Ascending aorta (tissue), 2 donors: ENCODE measurements around the gene RAD9B. TPM values are rescaled to one million over a fixed set of nuclear protein-coding genes. Genes with fewer than 3 reads are reported as not detected.
A peak's percentile ranks its signal among the peaks of the same experiment; 100 is the strongest.
"Not testable (repeated sequence)": the region's sequence is repeated elsewhere in the genome, so short reads cannot be mapped to it uniquely, and the experiment has no call there.

Experiments used
- DNase-seq, 2 donors: peaks; one replicate each; pipeline ENCODE4 v3.0.0-alpha.2; 2019; ENCODE audit warnings: low spot score in 2 of 2
- H3K27ac ChIP-seq, 2 donors: fragments of 200-600 bp; sonication (generic); one replicate each; pipeline ENCODE4 v1.5.1; 2016 to 2017; ENCODE audit warnings: mild to moderate bottlenecking in 1 of 2
- H3K27me3 ChIP-seq: fragments of 200-600 bp; sonication (generic); one replicate; pipeline ENCODE4 v1.5.1; 2017
- H3K36me3 ChIP-seq, 2 donors: fragments of 200-600 bp; sonication (generic); one replicate each; pipeline ENCODE4 v1.5.1; 2016
- H3K4me1 ChIP-seq, 2 donors: fragments of 200-600 bp; sonication (generic); one replicate each; pipeline ENCODE4 v1.5.1; 2016 to 2017; ENCODE audit warnings: mild to moderate bottlenecking in 1 of 2
- H3K4me3 ChIP-seq, 2 donors: fragments of 200-600 bp; sonication (generic); one replicate each; pipeline ENCODE4 v1.5.1; 2016 to 2017; ENCODE audit warnings: mild to moderate bottlenecking in 1 of 2
- H3K9me3 ChIP-seq, 2 donors: fragments of 200-600 bp; sonication (generic); one replicate each; pipeline ENCODE4 v1.5.1; 2016
- CTCF ChIP-seq, 3 experiments: fragments of 200-600 bp in 2 of 3; fragments of 450-650 bp in 1 of 3; sonication (generic) in 2 of 3; IDR thresholded peaks; one replicate each; pipeline ENCODE4 v1.5.1; 2016 to 2019; ENCODE audit warnings: antibody characterized with exemption in 3 of 3, mild to moderate bottlenecking in 1 of 3, moderate library complexity in 1 of 3
- intact Hi-C: fragments of 100-400 bp; cut with DNase I; formaldehyde crosslinking; loops from one replicate; pipeline ENCODE4 v1.15.1; 2023
- total RNA-seq: library from RNA; depleted of rRNA; stranded (reverse); fragments of >200 nt; gene quantifications from one replicate; pipeline ENCODE4 v1.1.0, GENCODE V29; 2016

RAD9B gene
- total RNA-seq, 1 donor from 2014 or later: not detected

GRCh38 chr12:110537605-110538409 lies 35.7 kb downstream of the RAD9B start:
- peaks cover 0 to 13% of the 10 kb centered on the region in 2 donors for H3K4me1 ChIP-seq
- H3K27ac ChIP-seq: peak overlapping the region; percentile 75 to 76
- H3K36me3 ChIP-seq: peaks cover 0 to 5% of the 10 kb centered on the region in 2 donors
- H3K4me3 ChIP-seq: peak overlapping the region; percentile 2 to 44
- no peaks in the 10 kb centered on the region for H3K27me3 ChIP-seq
- intact Hi-C loops: loop anchor here (2.0 kb wide), 1 partner anchor 45 kb away; the partner anchor contains the start of gene PPTC7
- H3K9me3 ChIP-seq: no peaks in the 10 kb centered on the region
- no peak for TF ChIP-seq CTCF (IDR thresholded peaks at IDR 0.05)
- DNase-seq: peak in 1 of 2 donors; percentile 81

- TF ChIP-seq CTCF (IDR thresholded peaks at IDR 0.05): no peak
- no peak overlapping the region for H3K4me3 ChIP-seq
- peak overlapping the region in 1 of 2 donors; percentile 76 for H3K27ac ChIP-seq
- DNase-seq: no peak
- H3K9me3 ChIP-seq: no peaks in the 10 kb centered on the region
- no peaks in the 10 kb centered on the region for H3K27me3 ChIP-seq
- intact Hi-C loops: no loop called here
- peaks cover 6 to 23% of the 10 kb centered on the region in 2 donors for H3K4me1 ChIP-seq
- peaks cover 0 to 5% of the 10 kb centered on the region in 2 donors for H3K36me3 ChIP-seq
Measured at GRCh38 chr12:110538869-110539622, 36.9 kb downstream of the RAD9B start.

- no peak for TF ChIP-seq CTCF (IDR thresholded peaks at IDR 0.05)
- no peaks in the 10 kb centered on the region for H3K9me3 ChIP-seq
- H3K36me3 ChIP-seq: no peaks in the 10 kb centered on the region
- H3K27ac ChIP-seq: no peak overlapping the region
- peaks cover 6 to 24% of the 10 kb centered on the region in 2 donors for H3K4me1 ChIP-seq
- H3K27me3 ChIP-seq: no peaks in the 10 kb centered on the region
- intact Hi-C loops: no loop called here
- DNase-seq: no peak
- no peak overlapping the region for H3K4me3 ChIP-seq
Measured at GRCh38 chr12:110540048-110540447, 37.9 kb downstream of the RAD9B start.

- H3K36me3 ChIP-seq: peaks cover 0 to 7% of the 10 kb centered on the region in 2 donors
- peak overlapping the region in 1 of 2 donors; percentile 17 for H3K4me3 ChIP-seq
- H3K4me1 ChIP-seq: peaks cover 6 to 19% of the 10 kb centered on the region in 2 donors
- H3K9me3 ChIP-seq: no peaks in the 10 kb centered on the region
- no peaks in the 10 kb centered on the region for H3K27me3 ChIP-seq
- H3K27ac ChIP-seq: peak overlapping the region; percentile 68 to 69
- intact Hi-C loops: no loop called here
- DNase-seq: peak; percentile 29 to 91
- TF ChIP-seq CTCF (IDR thresholded peaks at IDR 0.05): no peak
Measured at GRCh38 chr12:110543252-110543959, 41.3 kb downstream of the RAD9B start.

- H3K4me3 ChIP-seq: no peak overlapping the region
- H3K4me1 ChIP-seq: peaks cover 6 to 18% of the 10 kb centered on the region in 2 donors
Measured at GRCh38 chr12:110543965-110544364, 41.8 kb downstream of the RAD9B start.

GRCh38 chr12:110545259-110545658 lies 43.1 kb downstream of the RAD9B start:
- H3K27ac ChIP-seq, intact Hi-C loops: not testable (repeated sequence)

More at GRCh38 chr12:110543965-110544364, 41.8 kb downstream of the RAD9B start:
- H3K27me3 ChIP-seq: no peaks in the 10 kb centered on the region
- H3K9me3 ChIP-seq: no peaks in the 10 kb centered on the region
- no peak for DNase-seq
- H3K27ac ChIP-seq: peak overlapping the region; percentile 68 to 69
- peaks cover 0 to 12% of the 10 kb centered on the region in 2 donors for H3K36me3 ChIP-seq
- TF ChIP-seq CTCF (IDR thresholded peaks at IDR 0.05): no peak
- intact Hi-C loops: no loop called here

More at GRCh38 chr12:110545259-110545658, 43.1 kb downstream of the RAD9B start:
- H3K4me3 ChIP-seq, H3K9me3 ChIP-seq, DNase-seq, H3K27me3 ChIP-seq: not testable (repeated sequence)
- H3K36me3 ChIP-seq: peaks cover under 1 to 13% of the 10 kb centered on the region in 2 donors
- H3K4me1 ChIP-seq: peaks cover 6 to 18% of the 10 kb centered on the region in 2 donors
